Testis (tissue), 2 donors: ENCODE measurements around the gene TTL.
"Not testable (repeated sequence)": the region's sequence is repeated elsewhere in the genome, so short reads cannot be mapped to it uniquely, and the experiment has no call there.

Experiments
- CTCF ChIP-seq, 3 experiments: fragments of 450-650 bp in 2 of 3; fragments of 200-600 bp in 1 of 3; sonication (generic) in 1 of 3; IDR thresholded peaks; one replicate each; pipeline ENCODE4 v1.5.1; 2016 to 2019; ENCODE audit warnings: antibody characterized with exemption in 3 of 3, mild to moderate bottlenecking in 2 of 3, moderate library complexity in 1 of 3
- POLR2A ChIP-seq: fragments of 450-650 bp; IDR thresholded peaks from one replicate; pipeline ENCODE4 v1.6.1; 2017; ENCODE audit warnings: antibody characterized with exemption, mild to moderate bottlenecking, moderate library complexity

DNA sequence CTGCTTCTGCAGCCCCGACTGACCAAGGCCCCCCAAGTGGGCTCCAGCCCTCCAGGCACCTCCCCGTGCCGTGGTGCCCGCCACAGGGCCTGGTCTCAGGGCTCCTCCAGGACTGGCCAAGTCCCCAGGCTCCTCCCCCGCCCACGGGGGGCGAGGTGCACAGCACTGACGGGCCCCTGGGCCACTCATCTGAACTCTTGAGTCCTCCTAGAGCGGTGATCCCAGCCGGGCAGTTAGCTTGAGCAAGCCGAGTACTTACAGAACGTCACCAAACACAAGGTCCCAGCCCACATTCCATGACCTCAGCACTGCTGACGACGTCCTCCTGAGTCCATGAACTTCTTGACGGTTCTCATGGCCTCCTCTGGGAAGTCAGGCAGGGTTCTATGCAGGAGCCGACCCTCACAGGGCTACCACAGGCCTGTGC is 44.5 kb upstream of the TTL start:
- not testable (repeated sequence) for TF ChIP-seq CTCF (IDR thresholded peaks at IDR 0.05); POLR2A
